Activated CD4-positive, alpha-beta memory T cell treated with anti-CD3 and anti-CD28 coated beads for 36 hours (primary cell): ENCODE results near the gene SAFB. TPM values are rescaled to one million over a fixed set of nuclear protein-coding genes. Genes with fewer than 3 reads are reported as not detected.

ENCODE experiments used
- CTCF ChIA-PET: fragments of 350-600 bp; sonication (Branson Sonifier 250); formaldehyde crosslinking; loops from one replicate; lab custom pipeline; 2021; ENCODE audit warnings: antibody characterized with exemption, inconsistent platforms; lab: Charles Lee
- POLR2A ChIA-PET: fragments of 350-600 bp; sonication (Branson Sonifier 250); formaldehyde crosslinking; loops from one replicate; lab custom pipeline; 2021; ENCODE audit warnings: antibody characterized with exemption; lab: Charles Lee
- DNase-seq: peaks from one replicate; pipeline ENCODE4 v3.0.0-alpha.2; 2020
- H3K27ac Mint-ChIP-seq: one replicate; pipeline ENCODE4 v1.8.0; 2021; ENCODE audit warnings: mixed read lengths
- H3K27me3 Mint-ChIP-seq: one replicate; pipeline ENCODE4 v1.8.0; 2021; ENCODE audit warnings: mixed read lengths
- H3K36me3 Mint-ChIP-seq: one replicate; pipeline ENCODE4 v1.8.0; 2021; ENCODE audit warnings: mixed read lengths
- H3K4me1 Mint-ChIP-seq: one replicate; pipeline ENCODE4 v1.8.0; 2021; ENCODE audit warnings: low read depth, mixed read lengths
- H3K4me3 Mint-ChIP-seq: one replicate; pipeline ENCODE4 v1.8.0; 2021; ENCODE audit warnings: mild to moderate bottlenecking, mixed read lengths
- H3K9me3 Mint-ChIP-seq: one replicate; pipeline ENCODE4 v1.8.0; 2021; ENCODE audit warnings: mixed read lengths
- intact Hi-C: fragments of 100-400 bp; cut with micrococcal nuclease; formaldehyde crosslinking; loops from one replicate; pipeline ENCODE4 v1.15.1; 2023
- total RNA-seq, 2 experiments: library from RNA; stranded (reverse); gene quantifications; one replicate each; pipeline ENCODE4 v1.2.3, GENCODE V29; 2021

The SAFB gene
- total RNA-seq, 2 experiments from 2014 or later, result 103 to 113 TPM

GRCh38 chr19:5691822-5692722, 69.2 kb downstream of the SAFB start:
- no peaks in the 10 kb centered on the region for H3K27me3 Mint-ChIP-seq
- H3K4me3 Mint-ChIP-seq, result peak overlapping the region; percentile 96
- H3K4me1 Mint-ChIP-seq, result peaks cover 28% of the 10 kb centered on the region
- ChIA-PET CTCF (interaction anchor here (1.2 to 1.6 kb wide), 2 partner anchors 104 to 112 kb away, joined by 3 to 5 read pairs; no protein-coding TSS in a partner anchor), POLR2A (interaction anchor here (0.9 to 4.0 kb wide), 7 partner anchors 10 to 112 kb away, joined by 3 to 70 read pairs (median 6); partner anchors contain the start of genes CATSPERD, LONP1, SAFB and SAFB2)
- H3K9me3 Mint-ChIP-seq, result no peaks in the 10 kb centered on the region
- intact Hi-C loops, result loop anchor here (2.0 kb wide), 1 partner anchor 99 kb away; the partner anchor contains the start of gene DUS3L
- peaks cover 46% of the 10 kb centered on the region for H3K36me3 Mint-ChIP-seq
- H3K27ac Mint-ChIP-seq, result peak overlapping the region; percentile 95
- peak; percentile 35 for DNase-seq

GRCh38 chr19:5692723-5693194, 69.9 kb downstream of the SAFB start:
- H3K36me3 Mint-ChIP-seq, result peaks cover 46% of the 10 kb centered on the region
- POLR2A ChIA-PET, result interaction anchor here (1.9 kb wide), 1 partner anchor 26 kb away, joined by 8 read pairs; no protein-coding TSS in a partner anchor
- H3K4me3 Mint-ChIP-seq, result peak overlapping the region; percentile 96
- no peaks in the 10 kb centered on the region for H3K9me3 Mint-ChIP-seq
- DNase-seq, result no peak
- intact Hi-C loops, result no loop called here
- H3K27me3 Mint-ChIP-seq, result no peaks in the 10 kb centered on the region
- peak overlapping the region; percentile 85 for H3K27ac Mint-ChIP-seq
- CTCF ChIA-PET, result no interaction called here
- H3K4me1 Mint-ChIP-seq, result peaks cover 28% of the 10 kb centered on the region

GRCh38 chr19:5693195-5694166, 70.6 kb downstream of the SAFB start:
- ChIA-PET CTCF (no interaction called here), POLR2A (interaction anchor here (0.9 to 1.9 kb wide), 3 partner anchors 13 to 134 kb away, joined by 3 to 8 read pairs (median 3); no protein-coding TSS in a partner anchor)
- H3K27me3 Mint-ChIP-seq, result no peaks in the 10 kb centered on the region
- H3K27ac Mint-ChIP-seq, result peak overlapping the region; percentile 18
- peak; percentile 26 for DNase-seq
- H3K4me1 Mint-ChIP-seq, result peaks cover 23% of the 10 kb centered on the region
- no peaks in the 10 kb centered on the region for H3K9me3 Mint-ChIP-seq
- H3K36me3 Mint-ChIP-seq, result peaks cover 51% of the 10 kb centered on the region
- intact Hi-C loops, result no loop called here
- peak overlapping the region; percentile 35 for H3K4me3 Mint-ChIP-seq

DNA sequence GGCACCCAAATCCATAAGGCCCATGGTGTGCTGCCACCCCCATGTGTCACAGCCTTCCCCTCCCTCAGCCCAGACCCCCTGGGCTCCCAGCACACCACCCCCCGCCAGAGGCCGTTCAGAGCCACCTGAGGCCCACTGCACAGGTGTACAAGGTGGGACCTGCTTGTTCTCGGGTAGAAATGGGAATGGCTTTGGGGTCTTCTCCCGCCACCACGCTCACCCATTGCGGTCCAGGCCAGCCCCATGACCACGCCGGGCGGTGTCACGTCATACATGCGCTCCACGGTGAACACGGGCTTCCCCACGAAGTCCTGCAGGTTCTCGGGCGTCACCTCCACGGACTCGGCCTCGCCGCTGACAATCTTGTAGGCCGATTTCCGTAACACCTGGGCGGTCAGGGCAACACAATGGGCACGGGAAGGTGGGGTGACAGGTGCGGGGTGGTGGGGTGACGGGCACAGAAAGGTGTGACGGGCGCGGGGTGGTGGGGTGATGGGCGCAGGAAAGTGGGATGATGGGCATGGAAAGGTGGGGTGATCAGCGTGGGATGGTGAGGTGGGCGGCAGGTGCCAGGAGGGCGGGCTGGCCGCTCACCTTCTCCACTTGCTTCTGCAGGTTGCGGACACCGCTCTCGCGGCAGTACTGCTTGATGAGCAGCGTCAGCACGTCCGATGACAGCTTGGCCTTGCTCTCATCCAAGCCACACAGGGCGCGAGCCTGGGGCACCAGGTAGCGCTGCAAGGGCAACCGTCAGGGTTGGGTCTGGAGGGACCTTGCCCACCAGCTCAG, 71.5 kb downstream of the SAFB start:
- Mint-ChIP-seq H3K4me1 (peaks cover 22% of the 10 kb centered on the region), H3K36me3 (peaks cover 57% of the 10 kb centered on the region), H3K9me3 (no peaks in the 10 kb centered on the region), H3K27ac (peak overlapping the region; percentile 49), H3K4me3 (no peak overlapping the region), H3K27me3 (no peaks in the 10 kb centered on the region)
- ChIA-PET POLR2A (interaction anchor here (0.9 to 1.9 kb wide), 3 partner anchors 12 to 133 kb away, joined by 3 to 8 read pairs (median 3); no protein-coding TSS in a partner anchor), CTCF (no interaction called here)
- intact Hi-C loops, result no loop called here
- DNase-seq, result no peak

DNA sequence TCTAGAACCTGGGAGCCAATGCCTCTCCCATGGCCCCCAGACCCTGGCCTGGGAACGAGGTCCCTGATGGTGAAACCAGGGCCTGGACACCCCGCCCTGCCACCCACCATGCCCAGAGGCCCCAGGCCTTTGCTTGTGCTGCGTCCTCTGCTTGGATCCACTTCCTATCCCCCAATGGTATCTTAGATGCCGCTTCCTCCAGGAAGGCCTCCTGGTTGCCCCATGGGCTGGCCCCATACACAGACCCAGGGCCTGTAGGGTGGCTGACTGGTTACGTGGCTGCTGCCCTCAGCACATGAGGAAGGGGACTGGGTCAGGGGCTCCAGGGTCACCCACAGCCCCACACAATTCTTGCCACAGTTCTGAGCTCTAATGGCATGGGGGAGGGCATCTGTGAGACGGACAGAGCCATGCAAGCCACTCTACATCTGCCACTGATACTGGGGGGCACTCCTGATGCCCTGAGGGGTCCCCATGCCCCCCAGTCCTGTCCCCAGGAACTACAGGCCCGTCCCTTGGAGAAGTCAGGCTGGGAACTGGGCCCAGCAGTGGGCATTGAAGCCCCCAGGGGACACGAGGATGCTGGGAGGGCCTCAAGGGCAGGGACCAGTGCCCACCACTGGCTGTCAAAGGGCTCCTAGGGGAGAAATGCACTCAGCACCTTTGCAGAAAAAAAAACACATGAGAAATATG, 72.2 kb downstream of the SAFB start:
- intact Hi-C loops, result no loop called here
- Mint-ChIP-seq H3K36me3 (peaks cover 56% of the 10 kb centered on the region), H3K9me3 (no peaks in the 10 kb centered on the region), H3K4me3 (no peak overlapping the region), H3K27ac (peak overlapping the region; percentile 42), H3K27me3 (no peaks in the 10 kb centered on the region), H3K4me1 (peaks cover 18% of the 10 kb centered on the region)
- ChIA-PET POLR2A (interaction anchor here (1.1 to 1.9 kb wide), 2 partner anchors 8 to 23 kb away, joined by 3 to 8 read pairs; no protein-coding TSS in a partner anchor), CTCF (no interaction called here)
- no peak for DNase-seq

- H3K27me3 Mint-ChIP-seq, result no peaks in the 10 kb centered on the region
- no peak overlapping the region for H3K4me3 Mint-ChIP-seq
- H3K27ac Mint-ChIP-seq, result no peak overlapping the region
- H3K9me3 Mint-ChIP-seq, result no peaks in the 10 kb centered on the region
- H3K4me1 Mint-ChIP-seq, result peaks cover 18% of the 10 kb centered on the region
- ChIA-PET CTCF (no interaction called here), POLR2A (interaction anchor here (0.8 to 1.1 kb wide), 2 partner anchors 9 to 22 kb away, joined by 3 to 4 read pairs; no protein-coding TSS in a partner anchor)
- intact Hi-C loops, result no loop called here
- H3K36me3 Mint-ChIP-seq, result peaks cover 53% of the 10 kb centered on the region
- no peak for DNase-seq
Measured at GRCh38 chr19:5695649-5696195, 72.8 kb downstream of the SAFB start.

DNA sequence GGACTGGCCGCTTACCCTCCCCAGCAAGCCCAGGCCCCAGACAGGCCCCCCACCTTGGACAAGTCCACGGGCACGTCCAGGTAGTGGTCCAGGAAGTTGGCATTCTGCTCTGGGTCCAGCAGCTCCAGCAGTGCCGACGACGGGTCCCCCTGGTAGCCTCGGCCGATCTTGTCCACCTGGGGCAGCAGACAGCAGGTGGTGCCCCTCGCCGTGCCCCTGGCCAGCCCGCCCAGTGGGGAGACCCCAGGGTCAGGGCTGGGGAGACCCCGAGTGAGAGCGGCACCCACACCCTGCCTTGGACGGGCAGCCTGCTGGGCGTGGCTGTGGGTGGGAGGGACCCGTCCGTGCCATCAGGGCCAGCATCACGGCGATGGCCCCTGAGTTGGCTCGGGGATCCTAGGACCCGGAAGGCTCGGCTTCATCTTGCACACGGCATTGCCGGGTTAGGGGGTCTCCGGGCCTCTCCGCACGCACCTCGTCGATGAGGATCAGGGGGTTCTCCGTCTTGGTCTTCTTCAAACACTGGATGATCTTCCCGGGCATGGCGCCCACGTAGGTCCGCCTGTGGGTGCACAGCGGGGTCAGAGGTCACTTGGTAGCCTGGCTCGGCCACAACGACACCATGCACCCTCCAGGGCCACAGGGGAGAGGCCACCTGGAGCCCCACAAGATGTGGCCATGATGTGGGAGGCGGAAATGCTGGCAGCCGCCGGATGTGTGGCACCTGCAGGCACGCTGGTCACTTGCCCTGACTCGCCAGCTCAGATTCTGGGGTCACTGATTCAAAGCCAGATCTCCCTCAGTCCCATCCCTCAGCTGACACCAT, 73.5 kb downstream of the SAFB start:
- CTCF ChIA-PET, result no interaction called here
- intact Hi-C loops, result no loop called here
- Mint-ChIP-seq H3K4me3 (no peak overlapping the region), H3K36me3 (peaks cover 53% of the 10 kb centered on the region), H3K9me3 (no peaks in the 10 kb centered on the region), H3K27me3 (no peaks in the 10 kb centered on the region), H3K27ac (peak overlapping the region; percentile 45), H3K4me1 (peaks cover 15% of the 10 kb centered on the region)
- POLR2A ChIA-PET, result interaction anchor here (0.8 to 1.1 kb wide), 2 partner anchors 9 to 22 kb away, joined by 3 to 4 read pairs; no protein-coding TSS in a partner anchor
- DNase-seq, result no peak

DNA sequence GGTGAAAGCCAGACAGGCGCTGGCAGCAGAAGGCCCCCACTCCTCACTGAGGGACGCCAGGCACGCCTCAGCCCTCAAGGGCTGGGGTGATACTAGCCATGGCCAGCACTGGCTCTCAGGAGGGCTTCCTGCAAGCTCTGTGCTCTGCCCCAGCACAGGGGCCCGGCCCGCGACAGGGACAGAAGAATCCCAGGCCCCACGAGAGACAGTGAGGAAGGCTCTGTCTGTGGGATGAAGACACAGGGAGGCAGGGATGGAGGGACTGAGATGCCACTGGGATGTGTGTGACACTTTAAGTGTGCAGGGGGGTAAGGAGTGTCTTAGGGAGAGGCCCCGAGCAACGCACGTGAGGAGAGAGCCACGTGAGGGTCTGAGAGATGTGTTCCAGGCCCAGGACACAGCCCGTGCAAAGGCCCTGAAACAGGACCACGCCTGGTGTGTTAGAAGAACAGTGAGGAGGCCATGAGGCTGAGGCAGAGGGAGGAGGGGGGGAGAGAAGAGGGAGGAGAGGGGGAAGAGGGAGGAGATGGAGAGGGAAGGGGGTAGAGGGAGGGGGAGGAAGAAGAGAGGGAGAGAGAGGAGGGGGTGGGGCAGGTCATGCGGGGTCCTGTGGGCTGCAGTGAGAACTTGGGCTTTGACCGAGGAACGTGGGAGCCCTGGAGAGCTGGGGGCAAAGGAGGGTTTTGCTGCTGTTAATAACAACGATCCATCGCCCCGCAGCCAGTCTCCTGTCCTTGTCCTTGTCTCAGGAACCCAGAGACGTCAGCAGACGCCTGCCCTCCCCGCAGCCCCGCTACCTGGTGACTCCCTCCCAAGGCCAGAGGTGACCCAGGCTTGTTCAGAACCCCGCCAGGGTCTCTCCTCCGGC, 74.4 kb downstream of the SAFB start:
- no peak overlapping the region for H3K4me3 Mint-ChIP-seq
- H3K27me3 Mint-ChIP-seq, result no peaks in the 10 kb centered on the region
- intact Hi-C loops, result no loop called here
- H3K4me1 Mint-ChIP-seq, result peaks cover 11% of the 10 kb centered on the region
- ChIA-PET CTCF (no interaction called here), POLR2A (interaction anchor here (1.0 kb wide), 1 partner anchor 19 kb away, joined by 3 read pairs; no protein-coding TSS in a partner anchor)
- no peak for DNase-seq
- H3K9me3 Mint-ChIP-seq, result no peaks in the 10 kb centered on the region
- H3K36me3 Mint-ChIP-seq, result peaks cover 49% of the 10 kb centered on the region
- peak overlapping the region; percentile 57 for H3K27ac Mint-ChIP-seq
